Activated CD4-positive, alpha-beta T cell treated with anti-CD3 and anti-CD28 coated beads, Interleukin-2, amount 50 U/mL, for 16 hours (primary cell): ENCODE data around the gene NUP188.
"Not testable (repeated sequence)": the region's sequence is repeated elsewhere in the genome, so short reads cannot be mapped to it uniquely, and the experiment has no call there.

ENCODE experiments used
- DNase-seq: peaks from one replicate; pipeline ENCODE4 v3.0.0-alpha.2; 2020

Gene NUP188

GRCh38 chr9:128917151-128917849 lies 30.2 kb upstream of the NUP188 start:
- no peak for DNase-seq

- DNase-seq, result no peak
These were observed 28.6 kb upstream of the NUP188 start for GRCh38 chr9:128918921-128919320.

GRCh38 chr9:128919402-128920089 lies 28.0 kb upstream of the NUP188 start:
- DNase-seq, result no peak

GRCh38 chr9:128920381-128921058 lies 27.0 kb upstream of the NUP188 start, which contains the start of gene PHYHD1:
Gene PHYHD1, plus strand, starts transcription at chr9:128920982. Its CDS starts 1,342 bp downstream, at chr9:128922324.
- DNase-seq, result no peak

GRCh38 chr9:128921881-128922763 lies 25.4 kb upstream of the NUP188 start:
- no peak for DNase-seq

GRCh38 chr9:128923493-128923883 lies 24.0 kb upstream of the NUP188 start:
- DNase-seq, result no peak

GRCh38 chr9:128927731-128928411 lies 19.6 kb upstream of the NUP188 start:
- DNase-seq, result peak; percentile 44

GRCh38 chr9:128928624-128929023 lies 18.9 kb upstream of the NUP188 start:
- no peak for DNase-seq

GRCh38 chr9:128929560-128929959 lies 17.9 kb upstream of the NUP188 start:
- DNase-seq, result no peak

GRCh38 chr9:128933731-128934130 lies 13.8 kb upstream of the NUP188 start:
- no peak for DNase-seq

- no peak for DNase-seq
These were observed 11.2 kb upstream of the NUP188 start for GRCh38 chr9:128936171-128936865.

GRCh38 chr9:128937310-128938165 lies 10.0 kb upstream of the NUP188 start:
- no peak for DNase-seq

GRCh38 chr9:128940271-128940921 lies 7.1 kb upstream of the NUP188 start:
- DNase-seq, result no peak

GRCh38 chr9:128940946-128941755 lies 6.3 kb upstream of the NUP188 start:
- DNase-seq, result no peak

- no peak for DNase-seq
These were observed 3.5 kb upstream of the NUP188 start for GRCh38 chr9:128943832-128944620.

GRCh38 chr9:128944966-128945365 lies 2.5 kb upstream of the NUP188 start:
- not testable (repeated sequence) for DNase-seq

GRCh38 chr9:128945798-128946501 lies 1.5 kb upstream of the NUP188 start:
- no peak for DNase-seq
